ENCODE results near the gene TGFBRAP1.

The TGFBRAP1 gene

GRCh38 chr2:105330681-105331375, 1.3 kb upstream of the TGFBRAP1 start:
- no peak for TF ChIP-seq GATA3 (IDR thresholded peaks at IDR 0.05; ENCODE audit: low read depth, low read length)
- TF ChIP-seq GATA2 (IDR thresholded peaks at IDR 0.05; ENCODE audit: low read depth, low read length), result no peak

DNA sequence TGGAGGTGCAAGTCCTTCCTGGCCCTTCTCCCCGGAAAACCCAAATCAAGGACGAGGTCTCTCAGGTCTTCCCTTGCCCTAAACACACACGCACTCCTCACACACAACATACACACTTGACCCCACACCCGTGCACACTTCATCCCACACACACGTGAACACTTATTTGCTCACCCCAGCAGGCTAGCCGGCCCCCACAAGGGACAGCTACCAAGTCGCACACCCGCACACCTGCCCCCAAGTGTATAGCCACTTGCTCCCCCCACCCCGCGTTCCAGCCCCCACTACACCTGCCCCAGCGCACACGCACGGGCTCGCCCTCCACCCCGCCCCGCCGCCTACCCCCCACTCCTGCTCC, 359 bp downstream of the TGFBRAP1 start:
- no peak for TF ChIP-seq GATA3 (IDR thresholded peaks at IDR 0.05; ENCODE audit: low read depth, low read length)
- no peak for TF ChIP-seq GATA2 (IDR thresholded peaks at IDR 0.05; ENCODE audit: low read depth, low read length)

GRCh38 chr2:105328281-105329196, 996 bp downstream of the TGFBRAP1 start:
- no peak for TF ChIP-seq GATA2 (IDR thresholded peaks at IDR 0.05; ENCODE audit: low read depth, low read length)
- TF ChIP-seq GATA3 (IDR thresholded peaks at IDR 0.05; ENCODE audit: low read depth, low read length), result no peak

GRCh38 chr2:105327690-105328089, 1.8 kb downstream of the TGFBRAP1 start:
- TF ChIP-seq GATA2 (IDR thresholded peaks at IDR 0.05; ENCODE audit: low read depth, low read length) (no peak), GATA3 (IDR thresholded peaks at IDR 0.05; ENCODE audit: low read depth, low read length) (no peak)

- TF ChIP-seq GATA3 (IDR thresholded peaks at IDR 0.05; ENCODE audit: low read depth, low read length), result no peak
- no peak for TF ChIP-seq GATA2 (IDR thresholded peaks at IDR 0.05; ENCODE audit: low read depth, low read length)
Measured at GRCh38 chr2:105325389-105325963, 4.1 kb downstream of the TGFBRAP1 start.

DNA sequence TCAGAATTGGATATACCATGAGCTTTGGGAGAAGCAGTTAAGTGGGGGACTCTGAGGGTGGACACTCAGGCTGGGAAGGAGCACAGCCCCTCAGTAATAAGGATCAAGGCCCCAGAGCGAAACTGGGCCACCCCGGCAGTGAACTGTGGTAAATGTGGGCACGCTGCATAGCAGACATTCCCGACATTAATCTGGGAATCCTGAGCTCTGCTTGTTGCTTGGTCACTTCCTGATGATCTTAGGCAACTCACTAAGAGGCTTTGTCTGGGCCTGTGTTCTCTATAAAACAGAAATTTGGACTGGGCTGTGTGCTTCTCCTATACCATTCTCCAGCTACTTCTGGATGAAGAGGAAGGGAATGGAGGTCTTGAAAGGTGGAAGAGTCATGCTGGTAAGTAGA, 4.8 kb downstream of the TGFBRAP1 start:
- TF ChIP-seq GATA2 (IDR thresholded peaks at IDR 0.05; ENCODE audit: low read depth, low read length), result no peak
- no peak for TF ChIP-seq GATA3 (IDR thresholded peaks at IDR 0.05; ENCODE audit: low read depth, low read length)

DNA sequence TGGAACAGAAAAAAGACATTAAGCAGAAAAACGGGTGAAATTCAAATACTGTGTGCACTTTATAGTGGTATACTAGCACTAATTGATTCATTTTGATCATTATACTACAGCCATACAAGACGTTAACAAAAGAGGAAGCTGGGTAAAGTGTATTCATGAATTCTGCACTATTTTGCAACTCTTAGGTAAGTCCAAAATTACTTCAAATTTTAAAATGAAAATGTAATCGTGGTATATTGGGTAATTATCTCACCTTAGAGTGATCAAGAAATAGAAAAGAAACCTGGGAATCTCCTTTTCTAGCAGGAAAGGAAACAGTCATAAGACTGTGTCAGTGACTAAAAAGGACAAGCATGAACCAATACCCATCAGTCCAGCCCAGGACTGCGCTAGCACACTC, 5.4 kb downstream of the TGFBRAP1 start:
- TF ChIP-seq GATA3 (IDR thresholded peaks at IDR 0.05; ENCODE audit: low read depth, low read length) (no peak), GATA2 (IDR thresholded peaks at IDR 0.05; ENCODE audit: low read depth, low read length) (no peak)

DNA sequence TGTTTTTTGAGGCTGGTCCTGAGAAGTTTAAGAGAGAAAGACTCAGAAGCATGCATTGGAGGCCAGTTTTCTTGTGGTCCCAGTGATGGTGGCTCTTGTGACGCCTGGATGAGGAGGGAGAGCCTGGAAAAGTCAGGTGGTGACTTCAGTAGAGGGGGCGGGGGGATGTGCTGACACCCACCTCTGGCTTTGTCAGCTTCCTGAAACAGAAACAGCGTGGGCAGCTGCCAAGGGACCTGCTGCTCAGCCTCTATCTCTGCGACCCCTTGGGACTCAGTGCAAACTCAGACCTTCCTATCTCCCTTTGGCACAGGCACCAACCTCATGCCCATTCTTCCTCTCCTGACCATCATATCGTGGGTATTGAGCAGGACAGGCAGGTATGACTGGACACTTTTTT, 6.4 kb downstream of the TGFBRAP1 start:
- no peak for TF ChIP-seq GATA3 (IDR thresholded peaks at IDR 0.05; ENCODE audit: low read depth, low read length)
- TF ChIP-seq GATA2 (IDR thresholded peaks at IDR 0.05; ENCODE audit: low read depth, low read length), result no peak

- TF ChIP-seq GATA3 (IDR thresholded peaks at IDR 0.05; ENCODE audit: low read depth, low read length) (no peak), GATA2 (IDR thresholded peaks at IDR 0.05; ENCODE audit: low read depth, low read length) (no peak)
Measured at GRCh38 chr2:105321875-105322646, 7.5 kb downstream of the TGFBRAP1 start.

DNA sequence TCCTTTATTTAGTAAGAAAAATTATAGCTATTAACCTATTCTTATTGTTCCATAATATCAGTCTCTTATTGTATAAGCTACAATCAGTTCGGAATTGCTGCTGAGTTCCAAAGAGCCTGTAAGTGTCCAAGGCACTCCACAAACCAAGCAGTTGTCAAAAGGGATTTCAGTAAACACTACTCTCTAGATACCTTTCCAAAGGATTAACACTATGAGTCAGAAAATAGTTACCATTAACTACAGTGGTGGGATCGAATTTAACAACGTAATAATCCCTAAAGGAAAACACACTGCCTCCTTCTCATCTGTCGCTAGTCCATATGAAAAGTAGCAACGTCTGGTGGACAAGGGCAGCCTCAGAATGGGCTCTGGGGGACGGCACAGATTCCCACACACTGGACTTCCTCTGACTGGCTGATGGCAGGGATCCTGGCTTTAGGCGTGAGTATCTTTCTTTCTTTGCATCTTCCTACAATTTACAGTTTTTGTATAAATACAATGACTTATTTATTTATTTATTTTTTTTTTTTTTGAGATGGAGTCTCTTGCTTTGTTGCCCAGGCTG, 8.8 kb downstream of the TGFBRAP1 start:
- TF ChIP-seq GATA3 (IDR thresholded peaks at IDR 0.05; ENCODE audit: low read depth, low read length) (no peak), GATA2 (IDR thresholded peaks at IDR 0.05; ENCODE audit: low read depth, low read length) (no peak)

GRCh38 chr2:105317937-105318336, 11.6 kb downstream of the TGFBRAP1 start:
- TF ChIP-seq GATA3 (IDR thresholded peaks at IDR 0.05; ENCODE audit: low read depth, low read length) (no peak), GATA2 (IDR thresholded peaks at IDR 0.05; ENCODE audit: low read depth, low read length) (no peak)

GRCh38 chr2:105315314-105315713, 14.2 kb downstream of the TGFBRAP1 start:
- no peak for TF ChIP-seq GATA2 (IDR thresholded peaks at IDR 0.05; ENCODE audit: low read depth, low read length)
- TF ChIP-seq GATA3 (IDR thresholded peaks at IDR 0.05; ENCODE audit: low read depth, low read length), result no peak

DNA sequence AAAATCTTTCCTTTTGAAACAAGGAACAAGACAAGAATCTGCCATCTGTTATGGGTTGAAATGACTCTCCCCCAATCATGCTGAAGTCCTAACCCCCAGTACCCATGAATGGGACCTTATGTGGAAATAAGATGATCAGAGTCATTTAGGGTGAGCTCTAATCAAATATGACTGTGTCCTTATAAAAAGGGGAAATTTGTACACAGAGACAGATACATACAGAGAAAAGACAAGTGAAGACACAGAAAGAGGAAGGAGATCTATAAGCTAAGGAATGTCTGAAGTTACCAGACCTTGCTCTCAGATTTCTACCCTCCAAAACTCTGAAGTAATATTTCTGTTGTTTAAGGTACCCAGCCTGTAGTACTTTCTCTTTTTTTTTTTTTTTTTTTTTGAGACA, 15.7 kb downstream of the TGFBRAP1 start:
- TF ChIP-seq GATA3 (IDR thresholded peaks at IDR 0.05; ENCODE audit: low read depth, low read length) (no peak), GATA2 (IDR thresholded peaks at IDR 0.05; ENCODE audit: low read depth, low read length) (no peak)

DNA sequence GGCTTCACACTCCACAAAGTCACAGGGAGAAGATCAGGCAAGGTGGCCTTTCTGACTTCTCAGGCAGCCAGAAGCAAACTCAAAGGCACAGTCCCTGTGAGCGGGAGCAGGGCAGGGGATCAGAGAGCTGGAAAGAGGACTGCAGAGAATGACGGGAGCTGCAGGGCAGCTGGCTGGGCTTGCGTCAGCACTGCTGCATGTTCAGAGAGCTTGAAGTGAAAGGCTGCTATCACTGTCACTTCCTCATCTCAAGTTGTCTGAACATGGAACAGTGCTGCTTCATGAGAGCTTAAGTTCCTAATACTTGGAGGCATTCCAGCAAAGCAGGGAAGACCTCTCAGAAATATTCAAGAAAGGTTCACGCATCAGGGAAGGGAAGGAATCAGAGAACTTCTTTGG, 20.4 kb downstream of the TGFBRAP1 start:
- TF ChIP-seq GATA3 (IDR thresholded peaks at IDR 0.05; ENCODE audit: low read depth, low read length), result no peak
- TF ChIP-seq GATA2 (IDR thresholded peaks at IDR 0.05; ENCODE audit: low read depth, low read length), result no peak
